Sigmoid colon (tissue), 4 donors: ENCODE results near the gene SKI.
"Not testable (repeated sequence)": the region's sequence is repeated elsewhere in the genome, so short reads cannot be mapped to it uniquely, and the experiment has no call there.

Source experiments
- POLR2A ChIP-seq, 2 donors: fragments of 450-650 bp; IDR thresholded peaks; one replicate each; pipeline ENCODE4 v1.6.1; 2016; ENCODE audit warnings: antibody characterized with exemption in 2 of 2, mild to moderate bottlenecking in 2 of 2, moderate library complexity in 2 of 2
- POLR2AphosphoS5 ChIP-seq, 4 donors: sonication (generic); formaldehyde crosslinking; IDR thresholded peaks; one replicate each; pipeline ENCODE4 v1.6.1; 2017; ENCODE audit warnings: antibody characterized with exemption in 4 of 4
- TF ChIP-seq, protein P1 (sequence below), 4 experiments: fragments of 450-650 bp in 3 of 4; fragments of 200-600 bp in 1 of 4; IDR thresholded peaks; one replicate each; pipeline ENCODE4 v1.5.1; 2016 to 2019; ENCODE audit warnings: antibody characterized with exemption in 4 of 4, mild to moderate bottlenecking in 3 of 4, moderate library complexity in 2 of 4

DNA sequence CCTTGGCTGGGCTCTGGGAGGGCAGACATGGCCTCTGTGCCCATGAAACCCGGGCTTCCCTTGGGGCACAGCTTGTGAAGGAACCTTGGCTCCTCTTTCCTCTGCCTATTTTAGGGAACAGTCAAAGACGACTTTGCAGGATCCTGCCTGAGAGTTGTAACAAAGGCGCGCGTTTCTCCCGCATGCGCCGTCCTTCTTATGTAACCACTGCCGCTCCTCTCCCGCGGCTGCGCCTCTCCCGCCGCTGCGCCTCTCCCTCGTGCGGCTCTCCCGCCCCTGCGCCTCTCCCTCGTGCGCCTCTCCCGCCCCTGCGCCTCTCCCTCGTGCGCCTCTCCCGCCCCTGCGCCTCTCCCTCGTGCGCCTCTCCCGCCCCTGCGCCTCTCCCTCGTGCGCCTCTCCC lies 103.5 kb downstream of the SKI start:
- TF ChIP-seq, protein P1, sequence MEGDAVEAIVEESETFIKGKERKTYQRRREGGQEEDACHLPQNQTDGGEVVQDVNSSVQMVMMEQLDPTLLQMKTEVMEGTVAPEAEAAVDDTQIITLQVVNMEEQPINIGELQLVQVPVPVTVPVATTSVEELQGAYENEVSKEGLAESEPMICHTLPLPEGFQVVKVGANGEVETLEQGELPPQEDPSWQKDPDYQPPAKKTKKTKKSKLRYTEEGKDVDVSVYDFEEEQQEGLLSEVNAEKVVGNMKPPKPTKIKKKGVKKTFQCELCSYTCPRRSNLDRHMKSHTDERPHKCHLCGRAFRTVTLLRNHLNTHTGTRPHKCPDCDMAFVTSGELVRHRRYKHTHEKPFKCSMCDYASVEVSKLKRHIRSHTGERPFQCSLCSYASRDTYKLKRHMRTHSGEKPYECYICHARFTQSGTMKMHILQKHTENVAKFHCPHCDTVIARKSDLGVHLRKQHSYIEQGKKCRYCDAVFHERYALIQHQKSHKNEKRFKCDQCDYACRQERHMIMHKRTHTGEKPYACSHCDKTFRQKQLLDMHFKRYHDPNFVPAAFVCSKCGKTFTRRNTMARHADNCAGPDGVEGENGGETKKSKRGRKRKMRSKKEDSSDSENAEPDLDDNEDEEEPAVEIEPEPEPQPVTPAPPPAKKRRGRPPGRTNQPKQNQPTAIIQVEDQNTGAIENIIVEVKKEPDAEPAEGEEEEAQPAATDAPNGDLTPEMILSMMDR (IDR thresholded peaks at IDR 0.05), result not testable (repeated sequence)
- TF ChIP-seq POLR2A, POLR2AphosphoS5 (IDR thresholded peaks at IDR 0.05): not testable (repeated sequence)
